H9 (cell line): ENCODE measurements around the gene HOXC13. TPM values are rescaled to one million over a fixed set of nuclear protein-coding genes. Genes with fewer than 3 reads are reported as not detected.

Experiments used
- DNase-seq: peaks from one replicate; pipeline ENCODE4 v3.0.0-alpha.2; 2017
- H2AFZ ChIP-seq: one replicate; pipeline ENCODE4 v1.6.1; 2013; ENCODE audit warnings: mild to moderate bottlenecking, low read length, control low read depth, moderate library complexity
- H2AK5ac ChIP-seq: 2 replicates; pipeline ENCODE4 v1.6.1; 2013; ENCODE audit warnings: low read length, control low read depth, mixed read lengths; ENCODE audit not compliant: insufficient read length
- H2BK120ac ChIP-seq: one replicate; pipeline ENCODE4 v1.6.1; 2013; ENCODE audit warnings: low read depth, mild to moderate bottlenecking, low read length, control low read depth, inconsistent platforms; ENCODE audit not compliant: poor library complexity, severe bottlenecking
- H2BK12ac ChIP-seq: 2 replicates; pipeline ENCODE4 v1.6.1; 2013; ENCODE audit warnings: low read length, control low read depth, mixed read lengths, low read depth; ENCODE audit not compliant: insufficient read length
- H2BK15ac ChIP-seq: 2 replicates; pipeline ENCODE4 v1.6.1; 2013; ENCODE audit warnings: low read depth, low read length, control low read depth
- H2BK20ac ChIP-seq: one replicate; pipeline ENCODE4 v1.6.1; 2013; ENCODE audit warnings: low read depth, mild to moderate bottlenecking, low read length, control low read depth, inconsistent platforms; ENCODE audit not compliant: poor library complexity, severe bottlenecking
- H2BK5ac ChIP-seq: 2 replicates; pipeline ENCODE4 v1.6.1; 2013; ENCODE audit warnings: low read length, control low read depth, mixed read lengths; ENCODE audit not compliant: insufficient read length
- H3K14ac ChIP-seq: 2 replicates; pipeline ENCODE4 v1.6.1; 2013; ENCODE audit warnings: low read length, control low read depth; ENCODE audit not compliant: insufficient read depth
- H3K18ac ChIP-seq: 2 replicates; pipeline ENCODE4 v1.6.1; 2013; ENCODE audit warnings: low read depth, mild to moderate bottlenecking, mixed read lengths, low read length, control low read depth; ENCODE audit not compliant: insufficient read length
- H3K23ac ChIP-seq: 2 replicates; pipeline ENCODE4 v1.6.1; 2013; ENCODE audit warnings: low read length, control low read depth, mixed read lengths, low read depth; ENCODE audit not compliant: insufficient read length
- H3K23me2 ChIP-seq: 2 replicates; pipeline ENCODE4 v1.6.1; 2013; ENCODE audit warnings: low read depth, mild to moderate bottlenecking, mixed read lengths, low read length, control low read depth; ENCODE audit not compliant: insufficient read length, poor library complexity, severe bottlenecking
- H3K27ac ChIP-seq: 2 replicates; pipeline ENCODE4 v1.5.1; 2013; ENCODE audit warnings: low read length, control low read depth, mixed read lengths, low read depth; ENCODE audit not compliant: insufficient read length
- H3K27me3 ChIP-seq: 2 replicates; pipeline ENCODE4 v1.6.1; 2013; ENCODE audit warnings: low read length, control low read depth, inconsistent platforms; ENCODE audit not compliant: insufficient read depth
- H3K4ac ChIP-seq: 2 replicates; pipeline ENCODE4 v1.6.1; 2013; ENCODE audit warnings: low read depth, mild to moderate bottlenecking, control low read depth, inconsistent platforms, low read length, moderate library complexity
- H3K4me1 ChIP-seq: 2 replicates; pipeline ENCODE4 v1.6.1; 2013; ENCODE audit warnings: low read length, control low read depth, inconsistent platforms; ENCODE audit not compliant: insufficient read depth
- H3K4me2 ChIP-seq: 2 replicates; pipeline ENCODE4 v1.6.1; 2013; ENCODE audit warnings: low read length, control low read depth, mixed read lengths; ENCODE audit not compliant: insufficient read length, insufficient read depth
- H3K56ac ChIP-seq: 2 replicates; pipeline ENCODE4 v1.6.1; 2013; ENCODE audit warnings: low read depth, mild to moderate bottlenecking, mixed read lengths, low read length, control low read depth; ENCODE audit not compliant: insufficient read length
- H3K79me1 ChIP-seq: 2 replicates; pipeline ENCODE4 v1.6.1; 2013; ENCODE audit warnings: low read depth, mild to moderate bottlenecking, moderate library complexity, low read length, control low read depth, inconsistent platforms; ENCODE audit not compliant: insufficient read depth, poor library complexity, severe bottlenecking
- H3K79me2 ChIP-seq: 2 replicates; pipeline ENCODE4 v1.6.1; 2013; ENCODE audit warnings: low read length, control low read depth, inconsistent platforms; ENCODE audit not compliant: insufficient read depth
- H3K9ac ChIP-seq: 2 replicates; pipeline ENCODE4 v1.6.1; 2013; ENCODE audit warnings: low read length, control low read depth, mixed read lengths; ENCODE audit not compliant: insufficient read length; ENCODE audit errors: extremely low read depth
- H3K9me3 ChIP-seq: one replicate; pipeline ENCODE4 v1.6.1; 2013; ENCODE audit warnings: low read depth, low read length, inconsistent platforms; ENCODE audit not compliant: control insufficient read depth
- H3T11ph ChIP-seq: one replicate; pipeline ENCODE4 v1.6.1; 2013; ENCODE audit warnings: mild to moderate bottlenecking, low read length, control low read depth, inconsistent platforms
- H4K20me1 ChIP-seq: one replicate; pipeline ENCODE4 v1.6.1; 2013; ENCODE audit not compliant: control insufficient read depth, insufficient read length, insufficient read depth
- H4K5ac ChIP-seq: 2 replicates; pipeline ENCODE4 v1.6.1; 2013; ENCODE audit warnings: low read depth, mild to moderate bottlenecking, mixed read lengths, low read length, control low read depth; ENCODE audit not compliant: insufficient read length
- H4K8ac ChIP-seq: replicated peaks from 2 replicates; pipeline ENCODE4 v1.6.1; 2013; ENCODE audit warnings: low read length, control low read depth, mixed read lengths, low read depth; ENCODE audit not compliant: insufficient read length
- H4K91ac ChIP-seq: 2 replicates; pipeline ENCODE4 v1.6.1; 2013; ENCODE audit warnings: low read depth, mild to moderate bottlenecking, moderate library complexity, mixed read lengths, low read length, control low read depth; ENCODE audit not compliant: insufficient read length
- H3K27ac Mint-ChIP-seq, 3 experiments: 2 replicates in 2 of 3; 3 replicates in 1 of 3; pipeline ENCODE4 v1.8.0; 2020 to 2021; ENCODE audit warnings: mixed read lengths in 3 of 3, mild to moderate bottlenecking in 1 of 3, moderate library complexity in 1 of 3
- H3K27me3 Mint-ChIP-seq: 2 replicates; pipeline ENCODE4 v1.8.0; 2021; ENCODE audit warnings: low read depth, mild to moderate bottlenecking, moderate library complexity, mixed read lengths
- H3K36me3 Mint-ChIP-seq, 3 experiments: 2 replicates in 2 of 3; 3 replicates in 1 of 3; pipeline ENCODE4 v1.8.0; 2020 to 2021; ENCODE audit warnings: low read depth in 3 of 3, mixed read lengths in 3 of 3; ENCODE audit not compliant: insufficient read depth in 1 of 3
- H3K4me1 Mint-ChIP-seq, 2 experiments: 2 replicates each; pipeline ENCODE4 v1.8.0; 2020; ENCODE audit warnings: mixed read lengths in 2 of 2
- H3K4me3 Mint-ChIP-seq, 2 experiments: 2 replicates in 1 of 2; 3 replicates in 1 of 2; pipeline ENCODE4 v1.8.0; 2020 to 2021; ENCODE audit warnings: mild to moderate bottlenecking in 2 of 2, mixed read lengths in 2 of 2, moderate library complexity in 1 of 2
- H3K9me3 Mint-ChIP-seq, 2 experiments: 2 replicates in 1 of 2; 3 replicates in 1 of 2; pipeline ENCODE4 v1.8.0; 2020; ENCODE audit warnings: mild to moderate bottlenecking in 2 of 2, mixed read lengths in 2 of 2, moderate library complexity in 1 of 2
- WGBS: extraction: QIAGEN DNeasy Blood & Tissue Kit; methylation state at CpG from one replicate; pipeline ENCODE4 v1.1.7; 2013; ENCODE audit warnings: missing lambda C conversion rate, low lambda C conversion rate, mixed read lengths; ENCODE audit not compliant: insufficient read length; ENCODE audit errors: extremely low coverage; 5-methylcytosine and 5-hydroxymethylcytosine counted together
- total RNA-seq: library from RNA; stranded (reverse); gene quantifications from 2 replicates; pipeline ENCODE4 v1.2.1, GENCODE V29; 2021
- TF ChIP-seq, protein P1 (sequence below): fragments of 200-600 bp; sonication (generic); conservative IDR thresholded peaks from 3 replicates; pipeline ENCODE4 v1.8.0; 2021; ENCODE audit warnings: antibody characterized with exemption, mild to moderate bottlenecking

Gene HOXC13
- total RNA-seq, 1 experiment from 2014 or later, result not detected

DNA sequence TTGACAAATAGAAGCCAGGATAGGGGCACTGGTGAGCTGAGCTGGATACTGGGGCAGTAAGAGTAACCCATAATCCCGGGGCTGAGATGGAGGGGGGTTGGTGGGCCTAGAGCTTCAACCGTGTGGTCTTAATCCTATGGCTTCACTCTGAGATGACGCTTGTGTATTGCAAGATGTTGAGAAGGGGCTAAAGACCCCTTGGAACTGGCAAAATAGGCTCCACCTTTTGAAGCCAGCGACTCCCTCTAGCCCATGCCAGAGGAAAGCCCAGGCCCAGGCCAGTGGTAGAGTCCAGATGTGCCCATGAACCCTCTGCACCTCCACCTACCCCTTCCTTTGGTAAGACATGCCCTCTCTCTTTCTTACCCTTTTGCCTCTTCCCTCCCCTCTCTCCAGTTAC, 20.7 kb downstream of the HOXC13 start:
- Histone ChIP-seq H3K4me2 (no peak overlapping the region), H3K56ac (no peak overlapping the region), H2BK15ac (no peak overlapping the region), H2BK20ac (no peak overlapping the region), H4K20me1 (no peaks in the 10 kb centered on the region), H3K4ac (no peak overlapping the region), H3K23ac (no peak overlapping the region), H3K18ac (no peak overlapping the region), H3K27ac (no peak overlapping the region), H2BK12ac (no peak overlapping the region), H4K5ac (no peak overlapping the region), H4K8ac (no peak overlapping the region), H3K79me1 (no peaks in the 10 kb centered on the region), H2AFZ (no peak overlapping the region), H2BK120ac (no peak overlapping the region), H4K91ac (no peak overlapping the region), H2BK5ac (no peak overlapping the region), H2AK5ac (no peak overlapping the region), H3K9me3 (no peaks in the 10 kb centered on the region), H3K27me3 (peaks cover 99% of the 10 kb centered on the region), H3K9ac (no peak overlapping the region), H3K23me2 (no peaks in the 10 kb centered on the region), H3K79me2 (no peaks in the 10 kb centered on the region), H3T11ph (no peak overlapping the region), H3K4me1 (no peaks in the 10 kb centered on the region), H3K14ac (no peak overlapping the region)
- Mint-ChIP-seq H3K27me3 (peaks cover 99% of the 10 kb centered on the region), H3K4me3 (no peak overlapping the region; a peak in 1 of 5 replicates), H3K9me3 (peaks cover 0 to 7% of the 10 kb centered on the region in 2 experiments; a peak in 2 of 5 replicates), H3K27ac (no peak overlapping the region), H3K4me1 (peaks cover 0 to 5% of the 10 kb centered on the region in 2 experiments; a peak in 1 of 4 replicates), H3K36me3 (no peaks in the 10 kb centered on the region; a peak in 2 of 7 replicates)
- TF ChIP-seq, protein P1, sequence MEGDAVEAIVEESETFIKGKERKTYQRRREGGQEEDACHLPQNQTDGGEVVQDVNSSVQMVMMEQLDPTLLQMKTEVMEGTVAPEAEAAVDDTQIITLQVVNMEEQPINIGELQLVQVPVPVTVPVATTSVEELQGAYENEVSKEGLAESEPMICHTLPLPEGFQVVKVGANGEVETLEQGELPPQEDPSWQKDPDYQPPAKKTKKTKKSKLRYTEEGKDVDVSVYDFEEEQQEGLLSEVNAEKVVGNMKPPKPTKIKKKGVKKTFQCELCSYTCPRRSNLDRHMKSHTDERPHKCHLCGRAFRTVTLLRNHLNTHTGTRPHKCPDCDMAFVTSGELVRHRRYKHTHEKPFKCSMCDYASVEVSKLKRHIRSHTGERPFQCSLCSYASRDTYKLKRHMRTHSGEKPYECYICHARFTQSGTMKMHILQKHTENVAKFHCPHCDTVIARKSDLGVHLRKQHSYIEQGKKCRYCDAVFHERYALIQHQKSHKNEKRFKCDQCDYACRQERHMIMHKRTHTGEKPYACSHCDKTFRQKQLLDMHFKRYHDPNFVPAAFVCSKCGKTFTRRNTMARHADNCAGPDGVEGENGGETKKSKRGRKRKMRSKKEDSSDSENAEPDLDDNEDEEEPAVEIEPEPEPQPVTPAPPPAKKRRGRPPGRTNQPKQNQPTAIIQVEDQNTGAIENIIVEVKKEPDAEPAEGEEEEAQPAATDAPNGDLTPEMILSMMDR, result no peak
- DNase-seq, result no peak
- WGBS, result no CpG with 5 or more reads among the region's 4 CpGs
